Epidermal melanocyte (primary cell): Measurements from ENCODE around the gene FGF21.
"Not testable (repeated sequence)": the region's sequence is repeated elsewhere in the genome, so short reads cannot be mapped to it uniquely, and the experiment has no call there.

ENCODE experiments used
- DNase-seq: peaks from one replicate; pipeline ENCODE4 v3.0.0; 2011; ENCODE audit warnings: low spot score; ENCODE audit not compliant: insufficient read length

The FGF21 gene

GRCh38 chr19:48751845-48752495 lies 3.4 kb upstream of the FGF21 start:
- DNase-seq, result no peak

GRCh38 chr19:48752496-48753365 lies 2.6 kb upstream of the FGF21 start, which contains the start of gene FUT1:
Gene FUT1 (minus strand): TSS chr19:48752641. CDS start chr19:48751281, 1,360 bp downstream.
- DNase-seq, result peak; percentile 53

- DNase-seq, result no peak
These were observed 463 bp downstream of the FGF21 start for GRCh38 chr19:48755787-48756186.

GRCh38 chr19:48756212-48756611 lies 888 bp downstream of the FGF21 start:
- no peak for DNase-seq

GRCh38 chr19:48756686-48757085 lies 1.4 kb downstream of the FGF21 start:
- no peak for DNase-seq

- no peak for DNase-seq
These were observed 1.9 kb downstream of the FGF21 start for GRCh38 chr19:48757089-48757675.

- DNase-seq, result no peak
These were observed 2.4 kb downstream of the FGF21 start for GRCh38 chr19:48757741-48758144.

- DNase-seq, result no peak
These were observed 5.3 kb downstream of the FGF21 start for GRCh38 chr19:48760504-48761205.

- DNase-seq, result not testable (repeated sequence)
These were observed 10.5 kb downstream of the FGF21 start for GRCh38 chr19:48765816-48766215.

GRCh38 chr19:48768171-48768753 lies 12.9 kb downstream of the FGF21 start:
- DNase-seq, result not testable (repeated sequence)

- DNase-seq, result no peak
These were observed 13.8 kb downstream of the FGF21 start for GRCh38 chr19:48768994-48769713.

- no peak for DNase-seq
These were observed 14.9 kb downstream of the FGF21 start for GRCh38 chr19:48770266-48770665.

- no peak for DNase-seq
These were observed 15.6 kb downstream of the FGF21 start for GRCh38 chr19:48770734-48771472.

- DNase-seq, result no peak
These were observed 17.2 kb downstream of the FGF21 start for GRCh38 chr19:48772503-48772953.

- DNase-seq, result no peak
These were observed 21.8 kb downstream of the FGF21 start for GRCh38 chr19:48777139-48777538.

GRCh38 chr19:48777720-48778119 lies 22.4 kb downstream of the FGF21 start:
- DNase-seq, result no peak

- DNase-seq, result no peak
These were observed 24.3 kb downstream of the FGF21 start for GRCh38 chr19:48779636-48780035.

- no peak for DNase-seq
These were observed 25.5 kb downstream of the FGF21 start for GRCh38 chr19:48780631-48781391.

GRCh38 chr19:48784527-48784926 lies 29.2 kb downstream of the FGF21 start:
- no peak for DNase-seq
